Activated T-cell treated with anti-CD3 and anti-CD28 coated beads, Interleukin-2, amount 50 U/mL, for 72 hours (primary cell): ENCODE results near the gene NOX1. TPM values are rescaled to one million over a fixed set of nuclear protein-coding genes. Genes with fewer than 3 reads are reported as not detected.
"Not testable (repeated sequence)": the region's sequence is repeated elsewhere in the genome, so short reads cannot be mapped to it uniquely, and the experiment has no call there.

ENCODE experiments used
- ATAC-seq, 2 donors: fragments of 150-1000 bp; cut with Tn5 transposase; replicated peaks in 1 of 2; 2 replicates each; pipeline ENCODE4 v1.10.0; 2021; ENCODE audit warnings: moderate library complexity in 2 of 2, mild to moderate bottlenecking in 1 of 2
- DNase-seq, 2 donors: peaks; one replicate each; pipeline ENCODE4 v3.0.0; 2021 to 2022; ENCODE audit warnings: mixed read lengths in 1 of 2
- H3K27ac Mint-ChIP-seq: one replicate; pipeline ENCODE4 v1.8.0; 2022; ENCODE audit warnings: mild to moderate bottlenecking, moderate library complexity, mixed read lengths
- H3K27me3 Mint-ChIP-seq: one replicate; pipeline ENCODE4 v1.8.0; 2022; ENCODE audit warnings: low read depth, mixed read lengths
- H3K36me3 Mint-ChIP-seq, 2 donors: one replicate each; pipeline ENCODE4 v1.8.0; 2022; ENCODE audit warnings: mixed read lengths in 2 of 2, mild to moderate bottlenecking in 1 of 2; ENCODE audit not compliant: insufficient read depth in 2 of 2
- H3K4me1 Mint-ChIP-seq: one replicate; pipeline ENCODE4 v1.8.0; 2022; ENCODE audit warnings: low read depth, mixed read lengths
- H3K4me3 Mint-ChIP-seq, 2 donors: one replicate each; pipeline ENCODE4 v1.8.0; 2022; ENCODE audit warnings: mild to moderate bottlenecking in 2 of 2, mixed read lengths in 2 of 2, moderate library complexity in 2 of 2
- H3K9me3 Mint-ChIP-seq, 2 donors: one replicate each; pipeline ENCODE4 v1.8.0; 2022; ENCODE audit warnings: mixed read lengths in 2 of 2
- total RNA-seq, 2 donors: library from RNA; stranded (reverse); gene quantifications; one replicate each; pipeline ENCODE4 v1.2.3, GENCODE V29; 2022

Gene NOX1
- total RNA-seq, 2 donors from 2014 or later, result not detected

- no peaks in the 10 kb centered on the region for H3K9me3 Mint-ChIP-seq
- no peak overlapping the region for H3K27ac Mint-ChIP-seq
- ATAC-seq, result no peak
Measured at GRCh38 chrX:100863326-100863864, 10.8 kb downstream of the NOX1 start.

GRCh38 chrX:100852810-100853209 lies 21.3 kb downstream of the NOX1 start:
- Mint-ChIP-seq H3K4me3 (no peak overlapping the region), H3K27me3 (peaks cover 8% of the 10 kb centered on the region), H3K27ac (no peak overlapping the region), H3K9me3 (peaks cover 2 to 4% of the 10 kb centered on the region in 2 donors), H3K36me3 (no peaks in the 10 kb centered on the region), H3K4me1 (no peaks in the 10 kb centered on the region)
- ATAC-seq, result no peak
- no peak for DNase-seq

More at GRCh38 chrX:100863326-100863864, 10.8 kb downstream of the NOX1 start:
- no peak for DNase-seq
- Mint-ChIP-seq H3K4me3 (no peak overlapping the region), H3K4me1 (no peaks in the 10 kb centered on the region), H3K36me3 (no peaks in the 10 kb centered on the region), H3K27me3 (peaks cover 44% of the 10 kb centered on the region)

- no peaks in the 10 kb centered on the region for H3K36me3 Mint-ChIP-seq
- no peak for DNase-seq
Measured at GRCh38 chrX:100850317-100850716, 23.8 kb downstream of the NOX1 start.

GRCh38 chrX:100831219-100831946 lies 42.8 kb downstream of the NOX1 start:
- peaks cover 16 to 22% of the 10 kb centered on the region in 2 donors for H3K36me3 Mint-ChIP-seq
- H3K9me3 Mint-ChIP-seq, result no peaks in the 10 kb centered on the region
- ATAC-seq (peak; percentile 26 to 70), DNase-seq (no peak)
- H3K4me3 Mint-ChIP-seq, result peak overlapping the region; percentile 71 to 81
- peaks cover 14% of the 10 kb centered on the region for H3K27me3 Mint-ChIP-seq
- H3K4me1 Mint-ChIP-seq, result peaks cover 22% of the 10 kb centered on the region
- H3K27ac Mint-ChIP-seq, result peak overlapping the region; percentile 94

More at GRCh38 chrX:100850317-100850716, 23.8 kb downstream of the NOX1 start:
- no peak overlapping the region for H3K27ac Mint-ChIP-seq
- no peaks in the 10 kb centered on the region for H3K4me1 Mint-ChIP-seq
- ATAC-seq, result no peak
- no peaks in the 10 kb centered on the region for H3K9me3 Mint-ChIP-seq
- H3K27me3 Mint-ChIP-seq, result no peaks in the 10 kb centered on the region
- no peak overlapping the region for H3K4me3 Mint-ChIP-seq

GRCh38 chrX:100830547-100830946 lies 43.6 kb downstream of the NOX1 start:
- Mint-ChIP-seq H3K4me1 (peaks cover 22% of the 10 kb centered on the region), H3K27ac (peak overlapping the region; percentile 94), H3K27me3 (peaks cover 14% of the 10 kb centered on the region), H3K9me3 (no peaks in the 10 kb centered on the region), H3K4me3 (peak overlapping the region; percentile 71 to 81), H3K36me3 (peaks cover 16 to 24% of the 10 kb centered on the region in 2 donors)
- DNase-seq (no peak), ATAC-seq (peak in 1 of 2 donors; percentile 20)

- Mint-ChIP-seq H3K9me3 (no peaks in the 10 kb centered on the region), H3K4me1 (peaks cover 22% of the 10 kb centered on the region), H3K27ac (peak overlapping the region; percentile 94), H3K27me3 (peaks cover 14% of the 10 kb centered on the region), H3K36me3 (peaks cover 16 to 24% of the 10 kb centered on the region in 2 donors), H3K4me3 (peak overlapping the region; percentile 71 to 81)
- DNase-seq, result no peak
- peak; percentile 25 to 26 for ATAC-seq
Measured at GRCh38 chrX:100830143-100830542, 44.0 kb downstream of the NOX1 start.

GRCh38 chrX:100829730-100830129 lies 44.4 kb downstream of the NOX1 start:
- DNase-seq (peak; percentile 12 to 13), ATAC-seq (peak; percentile 84 to 90)
- Mint-ChIP-seq H3K27ac (peak overlapping the region; percentile 94), H3K27me3 (peaks cover 14% of the 10 kb centered on the region), H3K4me3 (peak overlapping the region; percentile 71 to 81), H3K36me3 (peaks cover 16 to 27% of the 10 kb centered on the region in 2 donors), H3K4me1 (peaks cover 22% of the 10 kb centered on the region), H3K9me3 (no peaks in the 10 kb centered on the region)

- peaks cover 2 to 9% of the 10 kb centered on the region in 2 donors for H3K36me3 Mint-ChIP-seq
- peaks cover 25% of the 10 kb centered on the region for H3K27me3 Mint-ChIP-seq
- ATAC-seq (peak; percentile 99), DNase-seq (peak; percentile 80 to 82)
- H3K9me3 Mint-ChIP-seq, result no peaks in the 10 kb centered on the region
- H3K4me1 Mint-ChIP-seq, result peaks cover 7% of the 10 kb centered on the region
- H3K4me3 Mint-ChIP-seq, result peak within 1 kb of the TSS; percentile 85 to 92
- peak within 1 kb of the TSS; percentile 80 for H3K27ac Mint-ChIP-seq
Measured at GRCh38 chrX:100819837-100820666, 54.1 kb downstream of the NOX1 start, which contains the start of gene CSTF2. Gene CSTF2, plus strand, starts transcription at chrX:100820391. Its CDS starts 26 bp downstream, at chrX:100820417.

- Mint-ChIP-seq H3K4me1 (peaks cover 7% of the 10 kb centered on the region), H3K4me3 (peak overlapping the region; percentile 85 to 92), H3K36me3 (peaks cover 2 to 4% of the 10 kb centered on the region in 2 donors), H3K27ac (peak overlapping the region; percentile 80), H3K9me3 (no peaks in the 10 kb centered on the region), H3K27me3 (peaks cover 31% of the 10 kb centered on the region)
- DNase-seq (no peak), ATAC-seq (no peak)
Measured at GRCh38 chrX:100819534-100819836, 54.7 kb downstream of the NOX1 start.

GRCh38 chrX:100817340-100817739 lies 56.8 kb downstream of the NOX1 start:
- no peak for ATAC-seq
- H3K4me1 Mint-ChIP-seq, result peaks cover 7% of the 10 kb centered on the region
- H3K4me3 Mint-ChIP-seq, result no peak overlapping the region
- no peak for DNase-seq
- H3K9me3 Mint-ChIP-seq, result no peaks in the 10 kb centered on the region
- no peak overlapping the region for H3K27ac Mint-ChIP-seq
- peaks cover 42% of the 10 kb centered on the region for H3K27me3 Mint-ChIP-seq
- peaks cover 2% of the 10 kb centered on the region in 2 donors for H3K36me3 Mint-ChIP-seq

GRCh38 chrX:100812216-100813158 lies 61.7 kb downstream of the NOX1 start:
- Mint-ChIP-seq H3K27me3 (peaks cover 82% of the 10 kb centered on the region), H3K4me3 (no peak overlapping the region), H3K27ac (no peak overlapping the region), H3K9me3 (peaks cover 4% of the 10 kb centered on the region in 2 donors), H3K4me1 (no peaks in the 10 kb centered on the region), H3K36me3 (peaks cover 5 to 7% of the 10 kb centered on the region in 2 donors)
- no peak for ATAC-seq
- DNase-seq, result no peak

GRCh38 chrX:100808265-100808664 lies 65.9 kb downstream of the NOX1 start:
- H3K4me1 Mint-ChIP-seq, H3K27ac Mint-ChIP-seq, H3K36me3 Mint-ChIP-seq, DNase-seq, H3K4me3 Mint-ChIP-seq, ATAC-seq, H3K9me3 Mint-ChIP-seq: not testable (repeated sequence)
- peaks cover 79% of the 10 kb centered on the region for H3K27me3 Mint-ChIP-seq
